Superior temporal gyrus (tissue), 1 donor: Measurements from ENCODE around the gene ASIC2.

ENCODE experiments used
- DNase-seq: peaks from one replicate; pipeline ENCODE4 v3.0.0-alpha.2; 2016; ENCODE audit errors: extremely low spot score

The ASIC2 gene

DNA sequence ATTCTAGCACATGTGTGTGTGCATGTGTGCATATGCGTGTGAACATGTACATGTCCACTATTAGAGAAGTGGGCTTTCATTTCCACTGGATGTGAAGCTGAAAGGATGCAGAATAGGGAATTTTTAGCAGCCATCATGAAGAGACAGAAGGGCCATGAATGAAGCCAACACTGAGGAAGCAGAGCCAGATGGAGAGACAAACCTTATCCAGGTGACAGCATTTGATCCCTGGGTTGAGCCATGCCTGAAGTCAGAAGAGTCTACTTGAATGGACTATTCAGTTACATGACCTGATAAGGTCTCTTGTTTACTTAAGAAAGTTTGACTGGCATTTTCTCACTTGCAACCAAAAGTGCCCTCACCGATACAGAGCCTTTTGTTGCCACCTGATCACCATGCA lies 88.4 kb downstream of the ASIC2 start:
- DNase-seq, result no peak

DNA sequence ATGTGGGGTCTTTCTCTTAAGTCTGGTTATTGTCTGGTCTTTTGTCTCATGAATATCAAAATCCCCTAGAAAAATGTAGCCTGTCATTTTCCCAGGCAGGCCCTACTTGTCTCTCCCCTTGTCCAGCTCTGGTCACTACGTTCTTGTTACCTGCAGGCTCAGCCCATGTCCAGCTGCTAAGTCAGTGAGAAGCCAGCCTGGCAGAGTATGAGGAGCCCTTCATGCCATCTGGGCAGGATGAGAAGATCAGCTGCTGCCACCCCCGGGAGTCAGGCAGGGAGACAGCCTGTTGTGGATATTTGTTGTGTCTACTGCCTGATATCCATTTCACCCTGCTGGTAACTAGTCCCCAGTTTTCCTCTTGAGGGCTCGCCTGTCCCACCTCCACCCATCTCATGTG lies 88.9 kb downstream of the ASIC2 start:
- DNase-seq, result no peak

DNA sequence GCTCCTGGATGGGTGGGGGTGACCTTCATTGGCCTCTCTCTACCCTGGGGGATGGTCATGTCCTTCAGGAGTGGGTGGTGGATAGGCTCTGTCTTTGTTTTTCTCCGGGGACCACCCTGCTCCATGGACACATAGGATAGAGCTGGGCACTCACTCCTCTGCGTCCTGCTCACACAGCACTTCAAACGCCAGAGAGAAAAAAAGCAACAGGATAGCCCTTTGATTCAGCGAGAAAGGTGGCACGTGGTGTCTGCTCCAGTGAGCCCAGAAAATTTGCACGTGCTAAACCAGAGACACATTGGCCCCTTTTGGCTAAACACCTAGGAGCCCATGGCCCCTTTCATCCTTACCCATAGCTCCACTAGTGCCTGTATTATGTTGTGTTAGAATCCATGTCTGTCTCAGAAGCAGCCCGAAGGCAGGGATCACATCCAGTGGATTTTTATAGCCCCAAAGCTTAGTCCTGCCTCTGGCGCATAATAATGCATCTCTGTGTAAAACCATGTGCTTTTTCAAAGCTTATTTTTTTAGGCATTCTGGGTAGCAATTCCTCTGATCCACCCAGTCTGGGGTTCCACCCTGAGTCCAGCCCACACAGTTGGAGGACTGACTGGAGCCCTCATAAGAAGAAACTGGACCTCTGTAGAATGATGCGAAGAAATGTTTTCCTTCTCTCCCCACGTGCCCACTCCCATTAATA lies 90.1 kb downstream of the ASIC2 start:
- DNase-seq, result no peak

DNA sequence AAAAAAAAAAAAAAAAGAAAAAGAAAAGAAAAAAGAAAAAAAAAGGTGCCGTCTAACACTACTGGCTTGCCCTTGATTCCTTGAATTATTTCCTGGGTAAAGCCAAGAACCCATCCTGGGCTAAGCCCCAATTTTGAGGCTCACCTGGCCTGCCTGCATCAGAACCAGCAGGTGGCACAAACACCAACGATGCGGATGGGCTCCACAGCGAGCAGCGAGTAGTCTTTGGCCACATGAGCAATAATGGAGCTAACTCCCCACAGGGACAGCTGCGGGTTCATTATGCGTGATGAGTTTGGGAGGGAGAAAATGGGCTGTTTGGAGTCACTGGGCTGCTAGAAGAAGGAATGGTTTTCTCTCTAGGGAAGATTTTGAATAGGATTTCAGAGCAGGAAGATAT lies 91.1 kb downstream of the ASIC2 start:
- no peak for DNase-seq

DNA sequence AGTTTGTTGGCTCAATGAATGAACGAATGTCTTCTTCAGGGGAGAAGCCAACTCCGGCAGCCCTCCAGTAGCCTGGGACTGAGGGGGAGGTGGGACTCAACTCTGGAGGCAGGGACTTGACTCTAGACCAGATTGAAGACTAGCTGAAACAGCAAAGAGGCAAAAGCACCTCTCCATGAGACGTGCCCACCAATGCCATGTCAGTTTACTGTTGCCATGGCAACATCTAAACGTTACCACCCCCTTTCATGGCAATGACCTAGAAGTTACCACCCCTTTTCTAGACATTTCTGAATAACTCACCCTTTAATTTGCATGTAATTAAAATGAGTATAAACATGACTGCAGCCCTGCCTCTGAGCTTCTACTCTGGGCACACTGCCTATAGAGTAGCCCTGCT lies 91.8 kb downstream of the ASIC2 start:
- no peak for DNase-seq

DNA sequence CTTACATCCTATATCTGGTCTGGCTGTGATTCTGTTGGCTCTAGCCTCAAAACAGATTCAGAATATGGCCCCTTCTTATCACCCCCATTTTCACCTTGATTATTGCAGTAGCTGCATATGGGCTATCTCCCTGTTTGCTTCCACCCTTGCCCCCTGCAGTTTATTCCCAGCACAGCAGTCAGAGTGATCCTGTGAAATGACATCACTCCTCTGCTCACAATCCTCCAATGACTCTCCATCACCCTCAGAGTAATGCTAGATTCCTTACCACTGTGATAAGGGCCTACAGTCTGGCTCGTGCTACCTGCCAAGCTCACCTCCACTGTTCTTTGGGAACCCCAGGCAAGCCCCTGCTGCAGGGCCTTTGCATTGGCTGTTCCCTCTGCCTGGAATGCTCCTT lies 92.5 kb downstream of the ASIC2 start:
- no peak for DNase-seq

DNA sequence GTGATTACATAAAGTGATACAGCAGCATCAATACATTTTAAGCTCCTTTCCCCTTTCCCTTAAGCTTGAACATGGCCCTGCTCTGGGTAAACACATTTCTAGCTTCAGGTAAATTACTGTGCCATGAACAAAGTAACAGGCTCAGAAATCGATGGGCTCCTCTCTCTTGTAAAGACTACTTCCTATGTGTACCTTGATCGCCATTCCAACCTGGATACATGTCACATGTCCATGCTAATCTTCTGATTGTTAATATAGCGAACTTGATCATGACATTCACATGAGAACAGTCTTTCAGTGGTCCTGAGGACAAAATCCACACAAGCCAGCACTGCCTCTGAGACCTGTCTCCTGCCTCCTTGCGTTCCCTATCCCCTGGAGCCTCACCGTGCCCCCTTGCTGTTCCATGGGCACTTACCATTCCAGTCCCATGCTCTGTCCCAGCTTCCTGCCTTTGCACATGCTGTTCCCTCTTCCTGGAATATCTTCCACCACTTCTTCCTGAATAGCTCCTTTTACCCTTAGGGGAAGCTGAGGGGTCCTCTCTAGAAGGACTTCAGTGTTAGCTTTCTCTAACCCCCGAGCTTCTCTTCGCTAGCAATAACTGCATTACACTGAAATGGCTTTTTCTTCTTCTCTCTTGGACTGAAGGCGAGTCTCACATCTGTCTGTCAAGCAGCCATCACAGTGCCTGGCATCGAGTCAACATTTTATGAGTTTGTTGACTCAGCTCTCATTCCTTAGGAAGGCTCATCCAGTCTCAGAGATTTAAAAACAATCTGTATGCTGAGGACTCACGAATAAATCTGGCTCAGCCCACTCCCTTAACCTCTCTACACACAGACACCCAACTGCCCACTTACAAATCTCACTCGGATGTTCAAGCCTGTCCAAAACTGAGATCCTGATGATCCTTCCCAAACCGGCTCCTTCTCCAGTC lies 93.3 kb downstream of the ASIC2 start:
- DNase-seq, result no peak

DNA sequence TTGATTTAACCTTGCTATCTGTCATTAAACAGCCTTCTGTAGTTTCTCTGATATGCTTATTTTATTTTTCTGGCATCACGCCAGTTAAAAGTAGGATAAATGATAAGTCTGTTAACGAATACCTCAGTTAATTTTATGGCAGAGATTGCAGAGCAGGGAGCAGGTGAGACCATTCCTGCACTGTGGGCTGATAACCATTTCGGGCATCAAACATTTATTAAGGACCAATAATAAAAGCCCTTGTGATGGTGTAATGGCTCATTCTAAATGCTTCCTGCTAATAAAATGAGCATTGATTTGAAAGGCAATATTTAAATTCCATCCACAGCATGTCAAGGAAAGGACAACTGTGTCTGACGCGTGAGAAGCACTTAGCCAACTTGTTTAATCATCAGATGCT lies 94.1 kb downstream of the ASIC2 start:
- DNase-seq, result no peak

DNA sequence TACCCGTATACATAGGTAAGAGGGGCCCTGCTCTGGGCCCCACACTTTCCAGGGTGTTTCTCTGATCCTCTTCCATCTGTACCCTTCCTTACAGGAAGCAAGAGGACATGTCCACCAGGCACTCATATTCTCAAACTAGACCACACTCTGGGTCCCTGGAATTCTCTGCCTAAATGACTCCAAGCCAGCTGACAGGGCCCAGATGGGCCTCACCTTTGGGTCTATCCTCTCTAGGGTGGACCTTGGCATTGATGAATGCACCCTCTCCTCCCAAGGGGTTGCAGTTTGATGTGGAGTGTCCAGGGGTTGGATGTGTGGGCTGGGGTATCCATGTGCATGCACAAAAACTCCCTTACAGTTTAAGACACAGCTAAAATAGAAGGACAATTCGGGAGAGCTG lies 95.8 kb downstream of the ASIC2 start:
- no peak for DNase-seq

DNA sequence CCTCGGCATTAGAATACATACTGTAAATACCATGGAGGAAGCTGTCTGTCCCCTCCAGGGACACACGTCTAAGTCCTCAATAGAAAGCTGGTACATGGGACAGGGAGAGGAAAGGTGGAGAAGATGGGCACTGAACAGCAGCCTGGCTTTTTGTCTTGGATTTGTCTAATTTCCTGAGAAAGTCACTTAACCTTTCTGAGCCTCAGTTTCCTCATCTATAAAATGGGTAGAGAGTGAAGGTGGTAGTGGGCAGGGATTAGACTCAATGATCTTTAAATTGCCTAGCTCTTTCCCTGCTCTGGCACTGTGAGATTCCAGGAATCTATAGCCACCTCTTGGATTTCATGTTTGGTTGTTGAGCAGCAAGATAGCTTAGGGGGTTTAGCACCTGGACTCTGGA lies 96.2 kb downstream of the ASIC2 start:
- no peak for DNase-seq

DNA sequence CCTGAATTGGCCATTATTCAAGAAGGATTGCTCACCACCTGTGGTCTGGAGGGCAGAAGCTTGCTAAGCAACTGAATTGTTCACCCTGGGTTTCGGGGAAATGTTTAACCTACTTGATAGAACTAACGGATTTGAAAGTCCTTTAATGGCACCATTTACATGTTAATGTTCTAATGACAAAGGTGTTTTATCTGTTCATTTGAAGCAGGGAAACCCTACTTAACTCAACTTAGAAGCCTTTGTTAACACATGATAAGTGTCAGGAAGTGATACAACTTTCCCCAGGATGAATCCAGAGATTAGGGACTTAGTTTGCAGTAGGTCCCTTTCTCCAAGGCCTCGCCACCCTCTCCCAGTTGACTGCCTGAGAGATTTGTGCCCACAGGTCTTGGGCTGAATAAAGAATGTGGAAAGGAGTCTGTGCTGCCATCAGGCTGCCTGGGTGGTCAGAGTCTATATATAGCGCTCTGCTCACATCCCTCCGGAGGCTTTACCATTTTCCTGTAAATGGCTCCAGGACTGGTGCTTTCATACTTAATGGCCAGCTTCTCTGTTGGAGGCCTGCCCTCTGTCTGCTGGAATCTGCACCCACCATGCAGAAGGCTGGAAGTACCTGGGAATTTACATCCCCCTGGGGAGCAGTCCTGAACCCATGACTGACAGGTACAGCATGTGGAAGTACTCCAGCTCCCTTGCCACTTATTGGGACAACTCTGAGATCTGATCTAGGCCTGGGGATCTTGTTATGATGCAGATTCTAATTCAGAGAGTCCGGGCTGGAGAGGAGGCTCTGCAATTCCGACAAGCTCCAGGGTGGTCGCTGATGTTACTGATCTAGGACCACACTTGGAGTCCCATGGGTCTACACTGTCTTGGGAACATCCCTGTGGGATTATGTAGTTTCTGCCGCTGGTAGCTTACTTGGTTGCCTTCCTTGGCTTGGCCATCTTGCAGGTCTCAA lies 99.9 kb downstream of the ASIC2 start:
- DNase-seq, result no peak

DNA sequence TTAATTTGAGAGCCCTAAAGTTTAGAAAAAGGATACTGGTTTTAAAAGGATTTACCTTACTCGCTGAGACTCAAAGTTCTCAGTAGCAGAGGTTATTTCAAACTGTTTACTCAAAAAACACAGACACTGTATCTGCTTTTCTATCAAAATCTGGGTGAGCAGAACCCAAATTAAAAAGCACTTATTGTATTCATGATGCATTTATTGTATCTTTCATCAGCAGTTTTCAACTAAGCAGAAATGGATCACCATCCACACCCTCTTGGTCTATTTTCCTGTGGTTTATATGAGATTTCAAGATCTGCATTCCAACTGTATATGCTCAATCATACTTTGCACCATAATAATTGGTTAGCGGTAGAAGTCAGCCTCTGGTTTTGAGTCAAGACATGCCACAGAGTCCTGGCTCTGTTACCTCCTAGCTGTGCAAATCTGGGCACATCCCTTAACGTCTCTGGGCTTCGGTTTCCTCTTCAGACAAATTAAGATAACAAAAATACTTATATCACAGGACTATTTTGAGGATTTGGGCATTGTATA lies 109.5 kb downstream of the ASIC2 start:
- no peak for DNase-seq

DNA sequence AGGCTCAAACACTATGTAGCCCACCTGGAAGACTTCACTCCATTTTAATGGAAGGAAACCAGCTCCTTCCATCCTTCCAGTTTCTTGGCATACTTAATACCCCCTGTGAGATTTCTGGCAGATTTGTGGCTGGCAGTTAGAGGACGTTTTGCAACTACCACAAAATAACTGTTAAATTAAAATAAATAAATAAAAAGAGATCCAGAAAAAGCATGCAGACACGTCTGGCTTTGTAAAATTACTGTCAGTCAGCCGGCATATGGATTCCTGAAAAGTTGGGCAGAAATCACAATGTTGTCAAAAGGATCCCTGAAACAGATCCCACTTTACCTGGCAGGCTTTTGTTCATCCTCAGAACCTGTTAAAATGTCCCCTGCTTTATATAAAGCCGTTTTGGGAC lies 113.9 kb downstream of the ASIC2 start:
- DNase-seq, result no peak

DNA sequence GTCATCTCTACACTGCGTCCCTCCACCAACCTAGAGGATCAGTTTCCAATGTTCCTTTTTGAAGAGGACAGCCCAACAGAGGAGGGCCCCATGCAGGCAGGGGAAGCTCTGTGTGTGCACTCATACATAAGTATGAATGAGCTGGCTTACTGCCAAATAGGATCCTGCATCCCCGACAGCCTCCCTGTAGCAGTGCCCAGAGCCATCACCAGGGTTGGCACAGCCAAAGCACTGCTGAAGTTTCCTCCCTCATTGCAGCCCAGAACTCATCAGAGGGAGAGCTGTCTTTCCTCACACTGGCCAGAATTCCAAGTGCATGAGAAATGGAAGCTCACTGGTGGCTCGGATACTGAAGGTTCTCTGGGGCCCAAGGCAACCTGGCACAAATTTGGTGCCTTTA lies 114.4 kb downstream of the ASIC2 start:
- no peak for DNase-seq

DNA sequence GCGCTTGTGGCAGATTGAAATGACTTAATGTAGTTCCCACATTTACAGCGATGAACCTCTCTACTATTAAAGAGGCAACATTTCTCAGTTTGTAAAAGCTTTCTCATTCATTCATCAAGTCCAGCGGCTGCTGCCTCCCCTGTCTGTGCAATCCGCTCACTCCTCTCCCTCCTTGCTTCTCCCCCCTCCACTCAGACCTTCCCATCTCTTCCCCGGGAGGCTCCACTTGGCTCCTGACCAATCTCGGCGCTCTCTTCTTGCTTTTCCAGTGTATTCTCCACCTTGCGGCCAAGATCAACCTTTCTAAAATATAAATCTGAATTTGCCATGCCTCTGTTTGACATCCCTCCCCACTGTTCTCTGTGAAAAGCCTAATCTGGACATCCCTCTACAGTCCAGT lies 117.5 kb downstream of the ASIC2 start:
- DNase-seq, result no peak

DNA sequence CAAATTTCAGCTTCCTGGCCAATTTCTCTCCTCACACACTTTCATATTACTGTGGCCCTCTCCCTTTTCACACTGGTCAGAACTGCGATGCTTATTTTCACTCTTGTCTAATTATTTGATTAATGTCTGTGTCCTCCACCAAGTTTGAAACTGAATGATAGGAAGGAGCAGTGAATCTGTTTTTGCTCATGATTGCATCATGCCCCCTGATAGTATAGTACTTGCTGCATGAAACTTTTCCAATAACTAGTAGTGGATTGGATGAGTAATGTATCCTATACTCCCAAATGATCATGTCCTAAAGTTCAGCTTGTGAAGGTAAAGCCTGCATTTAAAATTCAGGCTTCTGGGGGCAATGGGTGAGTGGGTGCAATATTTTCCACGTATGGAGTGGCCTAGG lies 121.2 kb downstream of the ASIC2 start:
- DNase-seq, result no peak

DNA sequence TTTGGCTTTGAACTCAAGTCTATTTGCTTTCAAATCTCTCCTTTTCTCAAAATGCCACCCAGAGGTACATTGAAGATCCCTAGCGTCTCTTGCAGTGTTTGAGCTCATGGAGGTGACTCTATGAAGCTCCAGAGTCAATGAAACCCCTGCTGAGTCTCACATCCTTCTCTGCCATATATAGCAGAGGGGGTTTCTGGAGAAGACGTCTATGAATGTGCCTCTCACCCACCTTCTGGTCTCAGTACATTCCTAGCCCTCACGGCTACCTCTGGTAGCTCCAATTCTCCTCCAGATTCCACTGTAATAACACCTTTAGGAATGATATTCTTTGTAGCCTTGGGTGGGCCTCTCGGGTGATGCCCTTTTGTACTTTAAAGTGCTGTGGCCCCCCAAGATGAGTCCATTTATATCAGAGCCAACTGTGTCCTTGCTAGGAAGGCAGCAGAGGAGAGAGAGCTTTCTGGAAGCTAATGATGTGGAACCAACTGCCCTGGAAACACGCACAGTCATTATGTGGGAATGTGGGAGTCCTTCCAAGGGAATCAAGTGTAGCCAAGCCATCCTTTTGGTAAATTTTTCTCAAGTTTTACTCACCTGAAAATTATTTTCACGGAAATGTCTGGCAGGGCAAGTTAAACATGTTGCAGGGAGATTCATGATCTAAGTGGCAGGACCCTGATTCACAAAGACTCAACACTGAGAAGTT lies 123.4 kb downstream of the ASIC2 start:
- no peak for DNase-seq

DNA sequence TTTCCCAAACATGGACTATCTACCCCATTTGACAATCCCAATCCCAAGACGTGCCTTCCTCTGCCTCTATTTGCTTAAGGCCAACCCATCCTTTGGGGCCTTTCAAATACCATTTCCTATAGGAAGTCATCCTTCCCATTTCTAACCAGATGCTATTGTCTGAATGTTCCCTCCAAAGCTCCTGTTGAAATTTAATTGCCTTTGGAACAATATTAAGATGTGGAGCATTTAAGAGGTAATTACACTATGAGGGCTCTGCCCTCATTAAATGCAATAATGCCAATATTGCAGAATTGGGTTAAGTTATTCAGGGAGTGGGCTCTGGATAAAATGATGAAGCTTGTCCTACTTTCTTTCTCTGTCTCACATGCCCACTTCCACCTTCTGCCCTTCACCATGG lies 125.4 kb downstream of the ASIC2 start:
- no peak for DNase-seq

DNA sequence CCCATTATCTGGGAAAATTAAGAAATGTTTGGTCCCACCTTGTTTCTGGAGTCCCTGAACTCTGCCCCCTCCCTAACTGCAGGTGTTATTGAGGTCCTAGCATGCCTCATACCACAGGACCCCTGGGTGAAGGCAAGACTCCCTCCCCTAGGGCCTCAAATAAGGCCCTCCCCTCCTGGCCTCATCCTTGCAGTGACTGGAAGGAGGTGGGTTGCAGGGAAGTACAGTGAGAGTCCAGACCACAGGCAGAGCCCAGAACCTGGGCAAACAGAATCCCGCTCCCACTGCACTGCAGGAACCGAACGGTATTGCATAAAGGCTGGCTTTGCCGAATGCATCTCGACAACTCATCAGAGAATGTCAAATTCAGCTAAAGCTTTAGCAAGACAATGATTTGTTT lies 126.6 kb downstream of the ASIC2 start:
- DNase-seq, result no peak

DNA sequence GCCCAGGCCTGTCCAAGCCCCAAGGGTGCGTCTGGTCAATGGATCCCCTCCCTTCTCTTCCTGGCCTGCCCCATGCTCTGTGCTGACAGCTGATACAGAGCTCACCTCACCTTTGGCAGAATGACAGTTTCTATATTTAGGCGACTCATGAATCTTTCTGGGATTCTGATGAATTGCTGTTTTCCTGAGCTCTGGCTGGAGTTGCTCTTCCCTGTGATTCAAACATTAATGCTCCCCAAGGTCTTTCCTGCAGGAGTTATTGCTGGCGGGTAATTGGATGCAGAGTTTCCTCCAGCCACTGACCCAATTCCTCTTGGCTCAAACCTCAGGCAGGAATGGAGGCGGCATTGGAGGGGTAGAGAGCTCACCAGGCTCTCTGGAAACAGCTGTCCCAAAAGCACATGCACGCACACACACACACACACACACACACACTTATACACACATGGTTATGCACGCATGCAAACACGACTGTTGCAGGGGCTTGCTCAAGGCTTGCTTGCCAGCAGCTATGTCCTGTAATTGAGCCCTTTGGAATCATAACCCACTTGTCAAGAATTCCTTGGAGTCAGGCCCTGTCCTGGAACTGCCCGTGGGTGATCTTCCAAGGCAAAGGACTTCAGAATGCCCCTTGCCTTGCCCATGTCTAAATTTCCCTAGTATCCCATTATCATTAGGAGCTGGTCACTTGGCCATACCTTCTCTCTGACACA lies 128.8 kb downstream of the ASIC2 start:
- DNase-seq, result no peak
